IMR-90 (cell line): ENCODE data around the gene SOX9. TPM values are rescaled to one million over a fixed set of nuclear protein-coding genes. Genes with fewer than 3 reads are reported as not detected.

ENCODE experiments used
- CHD1 ChIP-seq: IDR thresholded peaks from 2 replicates; pipeline ENCODE4 v1.6.1; 2012; ENCODE audit warnings: low read depth, low read length, improper control_type of control experiment
- RFX5 ChIP-seq: IDR thresholded peaks from 2 replicates; pipeline ENCODE4 v1.8.0; 2012; ENCODE audit warnings: low read depth, mild to moderate bottlenecking, low read length, moderate library complexity
- polyA plus RNA-seq, 3 experiments: library from polyadenylated mRNA; depleted of rRNA; stranded (reverse); fragments of >200 nt; gene quantifications; 2 replicates each; pipeline ENCODE4 v1.2.3, GENCODE V29; 2012; ENCODE audit warnings: low replicate concordance in 1 of 3
- total RNA-seq: library from RNA; depleted of rRNA; stranded (reverse); fragments of >200 nt; gene quantifications from 2 replicates; pipeline ENCODE4 v1.2.3, GENCODE V29; 2012

SOX9 gene
- total and polyA plus RNA-seq, 2 of the 4 experiments (the other 2 are of a cell fraction): 4.1 to 12.7 TPM

GRCh38 chr17:72116661-72117521 lies 3.9 kb upstream of the SOX9 start (continued):
- TF ChIP-seq RFX5 (no peak), CHD1 (no peak)
